ENCODE data around the gene TAF13. TPM values are rescaled to one million over a fixed set of nuclear protein-coding genes. Genes with fewer than 3 reads are reported as not detected.
A peak's percentile ranks its signal among the peaks of the same experiment; 100 is the strongest.

Gene TAF13
- total RNA-seq, 6 experiments from 2014 or later = 94.3 to 150 (median 106) TPM

- peak overlapping the region; percentile 88 for H3K4me3 Mint-ChIP-seq
- H3K27ac Mint-ChIP-seq = peak overlapping the region; percentile 93
- DNase-seq = peak; percentile 45
- H3K4me1 Mint-ChIP-seq (ENCODE audit: low read depth) = peaks cover 44% of the 10 kb centered on the region
- H3K9me3 Mint-ChIP-seq = peaks cover 5% of the 10 kb centered on the region; the same call in 1 of the 2 replicates
- no peak for TF ChIP-seq CTCF (IDR thresholded peaks at IDR 0.05)
- H3K36me3 Mint-ChIP-seq (ENCODE audit: low read depth) = peaks cover 33% of the 10 kb centered on the region
- no peaks in the 10 kb centered on the region; the same call in 1 of the 2 replicates for H3K27me3 Mint-ChIP-seq (ENCODE audit: insufficient read depth)
Measured at GRCh38 chr1:109091078-109091838, 15.5 kb upstream of the TAF13 start.

GRCh38 chr1:109090196-109091077 is 14.6 kb upstream of the TAF13 start, which contains the start of gene TMEM167B:
TMEM167B (plus strand) TSS chr1:109090764; CDS start chr1:109090873, 109 bp downstream.
- peak; percentile 94 for DNase-seq
- Mint-ChIP-seq H3K4me1 (ENCODE audit: low read depth) (peaks cover 44% of the 10 kb centered on the region), H3K27me3 (ENCODE audit: insufficient read depth) (no peaks in the 10 kb centered on the region; the same call in 1 of the 2 replicates), H3K4me3 (peak within 1 kb of the TSS; percentile 88), H3K27ac (peak within 1 kb of the TSS; percentile 93), H3K9me3 (peaks cover 5% of the 10 kb centered on the region; the same call in 1 of the 2 replicates), H3K36me3 (ENCODE audit: low read depth) (peaks cover 33% of the 10 kb centered on the region)
- TF ChIP-seq CTCF (IDR thresholded peaks at IDR 0.05) = no peak

- H3K9me3 Mint-ChIP-seq = peaks cover 5% of the 10 kb centered on the region; the same call in 1 of the 2 replicates
- no peaks in the 10 kb centered on the region; the same call in 1 of the 2 replicates for H3K27me3 Mint-ChIP-seq (ENCODE audit: insufficient read depth)
- peaks cover 44% of the 10 kb centered on the region for H3K4me1 Mint-ChIP-seq (ENCODE audit: low read depth)
- peak overlapping the region; percentile 93 for H3K27ac Mint-ChIP-seq
- H3K36me3 Mint-ChIP-seq (ENCODE audit: low read depth) = peaks cover 26% of the 10 kb centered on the region
- H3K4me3 Mint-ChIP-seq = peak overlapping the region; percentile 88
- peak; percentile 77 for DNase-seq
- TF ChIP-seq CTCF (IDR thresholded peaks at IDR 0.05) = peak; percentile 78
Measured at GRCh38 chr1:109089242-109090015, 13.6 kb upstream of the TAF13 start.

GRCh38 chr1:109084563-109085517 is 9.0 kb upstream of the TAF13 start:
- Mint-ChIP-seq H3K4me1 (ENCODE audit: low read depth) (peaks cover 27% of the 10 kb centered on the region), H3K27me3 (ENCODE audit: insufficient read depth) (no peaks in the 10 kb centered on the region; the same call in 1 of the 2 replicates), H3K36me3 (ENCODE audit: low read depth) (peaks cover 10% of the 10 kb centered on the region), H3K27ac (no peak overlapping the region; the same call in 1 of the 2 replicates), H3K4me3 (no peak overlapping the region), H3K9me3 (peaks cover 5% of the 10 kb centered on the region; the same call in 1 of the 2 replicates)
- no peak for DNase-seq
- no peak for TF ChIP-seq CTCF (IDR thresholded peaks at IDR 0.05)
